ENCODE results near the gene OXLD1. TPM values are rescaled to one million over a fixed set of nuclear protein-coding genes. Genes with fewer than 3 reads are reported as not detected.
A peak's percentile ranks its signal among the peaks of the same experiment; 100 is the strongest.

Gene OXLD1
- total and polyA plus RNA-seq, 2 donors (not counting 1 experiment from before 2014, with no cell fraction given) = 39.5 to 102 TPM

- Histone ChIP-seq H2AFZ (ENCODE audit: insufficient read depth, low read depth, low read length, poor library complexity, severe bottlenecking) (peak overlapping the region; percentile 88), H4K20me1 (ENCODE audit: control insufficient read depth, insufficient read depth, low read length, poor library complexity, severe bottlenecking) (peaks cover 41% of the 10 kb centered on the region), H3K4me3 (ENCODE audit: control extremely low read depth in 1 of 5, extremely low read depth in 1 of 5, insufficient read depth in 1 of 5, low read depth in 2 of 5, low read length in 4 of 5) (peak overlapping the region; percentile 41 to 94 (median 93)), H3K36me3 (replicated peaks in 1 of 2; ENCODE audit: control extremely low read depth in 1 of 2, control insufficient read depth in 1 of 2, extremely low read depth in 1 of 2, insufficient read depth in 2 of 2, low read length in 1 of 2) (peaks cover 0 to 22% of the 10 kb centered on the region in 2 experiments), H3K9me3 (ENCODE audit: control extremely low read depth in 1 of 3, control insufficient read depth in 2 of 3, insufficient read depth in 1 of 3, low read length in 2 of 3) (no peaks in the 10 kb centered on the region), H3K27me3 (replicated peaks in 1 of 4; ENCODE audit: control extremely low read depth in 1 of 4, control insufficient read depth in 3 of 4, insufficient read depth in 4 of 4, low read length in 3 of 4) (no peaks in the 10 kb centered on the region), H3K79me2 (ENCODE audit: control insufficient read depth, insufficient read depth, low read length) (peaks cover 72% of the 10 kb centered on the region), H3K9ac (ENCODE audit: low read length) (peak overlapping the region; percentile 92), H3K4me2 (replicated peaks; ENCODE audit: low read depth, low read length, poor library complexity, severe bottlenecking) (peak overlapping the region; percentile 90), H3K27ac (ENCODE audit: low read length in 2 of 2) (peak overlapping the region; percentile 53 to 83), H3K4me1 (ENCODE audit: control insufficient read depth in 2 of 2, insufficient read depth in 2 of 2, low read length in 2 of 2) (peaks cover 22 to 25% of the 10 kb centered on the region in 2 donors)
- Mint-ChIP-seq H3K4me1 (peaks cover 33% of the 10 kb centered on the region), H3K9me3 (ENCODE audit: insufficient read depth) (no peaks in the 10 kb centered on the region), H3K4me3 (peak overlapping the region; percentile 91), H3K27me3 (no peaks in the 10 kb centered on the region), H3K27ac (peak overlapping the region; percentile 95)
- POLR2A ChIA-PET = interaction anchor here (0.7 to 2.1 kb wide), 8 partner anchors 14 to 244 kb away, joined by 3 to 10 read pairs (median 4); partner anchors contain the start of genes ALYREF, CCDC137, FAAP100 and MRPL12
- intact Hi-C loops (cut with micrococcal nuclease) = loop anchor here (1.0 to 2.0 kb wide), 5 partner anchors 17 to 208 kb away; partner anchors contain the start of genes ALYREF, ANAPC11, CCDC137 and MRPL12
- CTCF ChIA-PET = interaction anchor here (0.5 to 1.5 kb wide), 7 partner anchors 9 to 243 kb away, joined by 3 to 5 read pairs (median 3); partner anchors contain the start of genes CCDC137 and OXLD1
- TF ChIP-seq EZH2 (IDR thresholded peaks at IDR 0.05; ENCODE audit: borderline replicate concordance, insufficient read depth, low read depth, low read length, poor library complexity, severe bottlenecking) (no peak), CTCF (IDR thresholded peaks at IDR 0.05) (no peak)
- 1% methylated on average over 37 of the region's 37 CpGs for WGBS (ENCODE audit: insufficient coverage)
- no peak for DNase-seq
- ATAC-seq (ENCODE audit: low read depth) = peak; percentile 16
These were observed 16.8 kb upstream of the OXLD1 start for GRCh38 chr17:81683208-81683583.

- peaks cover 22 to 25% of the 10 kb centered on the region in 2 donors for H3K4me1 ChIP-seq (ENCODE audit: control insufficient read depth in 2 of 2, insufficient read depth in 2 of 2, low read length in 2 of 2)
- peak overlapping the region; percentile 88 for H2AFZ ChIP-seq (ENCODE audit: insufficient read depth, low read depth, low read length, poor library complexity, severe bottlenecking)
- no peak for ATAC-seq (ENCODE audit: low read depth)
- H4K20me1 ChIP-seq (ENCODE audit: control insufficient read depth, insufficient read depth, low read length, poor library complexity, severe bottlenecking) = peaks cover 36% of the 10 kb centered on the region
- Mint-ChIP-seq H3K27me3 (no peaks in the 10 kb centered on the region), H3K4me3 (peak overlapping the region; percentile 91), H3K27ac (peak overlapping the region; percentile 95), H3K9me3 (ENCODE audit: insufficient read depth) (no peaks in the 10 kb centered on the region), H3K4me1 (peaks cover 33% of the 10 kb centered on the region)
- H3K9ac ChIP-seq (ENCODE audit: low read length) = peak overlapping the region; percentile 92
- DNase-seq = no peak
- TF ChIP-seq CTCF (IDR thresholded peaks at IDR 0.05) = no peak
- no peak for TF ChIP-seq EZH2 (IDR thresholded peaks at IDR 0.05; ENCODE audit: borderline replicate concordance, insufficient read depth, low read depth, low read length, poor library complexity, severe bottlenecking)
- CTCF ChIA-PET = interaction anchor here (0.5 to 1.5 kb wide), 4 partner anchors 14 to 243 kb away, joined by 3 to 4 read pairs (median 3); no protein-coding TSS in a partner anchor
- H3K4me3 ChIP-seq (ENCODE audit: control extremely low read depth in 1 of 5, extremely low read depth in 1 of 5, insufficient read depth in 1 of 5, low read depth in 2 of 5, low read length in 4 of 5) = peak overlapping the region; percentile 41 to 94 (median 93)
- peaks cover 0 to 18% of the 10 kb centered on the region in 2 experiments for H3K36me3 ChIP-seq (replicated peaks in 1 of 2; ENCODE audit: control extremely low read depth in 1 of 2, control insufficient read depth in 1 of 2, extremely low read depth in 1 of 2, insufficient read depth in 2 of 2, low read length in 1 of 2)
- H3K4me2 ChIP-seq (replicated peaks; ENCODE audit: low read depth, low read length, poor library complexity, severe bottlenecking) = peak overlapping the region; percentile 90
- no peaks in the 10 kb centered on the region for H3K27me3 ChIP-seq (replicated peaks in 1 of 4; ENCODE audit: control extremely low read depth in 1 of 4, control insufficient read depth in 3 of 4, insufficient read depth in 4 of 4, low read length in 3 of 4)
- no peaks in the 10 kb centered on the region for H3K9me3 ChIP-seq (ENCODE audit: control extremely low read depth in 1 of 3, control insufficient read depth in 2 of 3, insufficient read depth in 1 of 3, low read length in 2 of 3)
- intact Hi-C loops (cut with micrococcal nuclease) = loop anchor here (1.0 to 2.0 kb wide), 5 partner anchors 16 to 209 kb away; partner anchors contain the start of genes ALYREF, ANAPC11, CCDC137 and MRPL12
- POLR2A ChIA-PET = interaction anchor here (1.3 to 2.1 kb wide), 2 partner anchors 20 to 22 kb away, joined by 9 to 10 read pairs; partner anchors contain the start of gene MRPL12
- peak overlapping the region in 1 of 2 donors; percentile 83 for H3K27ac ChIP-seq (ENCODE audit: low read length in 2 of 2)
- 56% methylated on average over 19 of the region's 19 CpGs for WGBS (ENCODE audit: insufficient coverage)
- peaks cover 67% of the 10 kb centered on the region for H3K79me2 ChIP-seq (ENCODE audit: control insufficient read depth, insufficient read depth, low read length)
These were observed 16.3 kb upstream of the OXLD1 start for GRCh38 chr17:81682565-81683207.

Data from B cell (primary cell).